Measurements from ENCODE around the gene UGT3A2.
A peak's percentile ranks its signal among the peaks of the same experiment; 100 is the strongest.

The UGT3A2 gene

GRCh38 chr5:36066540-36067210 is at the start of gene UGT3A2:
Gene UGT3A2 (minus strand): TSS chr5:36066882. CDS start chr5:36066789, 93 bp downstream.
- DNase-seq (ENCODE audit: low spot score): no peak

GRCh38 chr5:36111238-36111637 is 44.6 kb upstream of the UGT3A2 start:
- no peak for DNase-seq (ENCODE audit: low spot score)

GRCh38 chr5:36108758-36109460 is 42.2 kb upstream of the UGT3A2 start:
- no peak for DNase-seq (ENCODE audit: low spot score)

GRCh38 chr5:36105819-36106218 is 39.1 kb upstream of the UGT3A2 start:
- no peak for DNase-seq (ENCODE audit: low spot score)

GRCh38 chr5:36099748-36100147 is 33.1 kb upstream of the UGT3A2 start:
- no peak for DNase-seq (ENCODE audit: low spot score)

DNA sequence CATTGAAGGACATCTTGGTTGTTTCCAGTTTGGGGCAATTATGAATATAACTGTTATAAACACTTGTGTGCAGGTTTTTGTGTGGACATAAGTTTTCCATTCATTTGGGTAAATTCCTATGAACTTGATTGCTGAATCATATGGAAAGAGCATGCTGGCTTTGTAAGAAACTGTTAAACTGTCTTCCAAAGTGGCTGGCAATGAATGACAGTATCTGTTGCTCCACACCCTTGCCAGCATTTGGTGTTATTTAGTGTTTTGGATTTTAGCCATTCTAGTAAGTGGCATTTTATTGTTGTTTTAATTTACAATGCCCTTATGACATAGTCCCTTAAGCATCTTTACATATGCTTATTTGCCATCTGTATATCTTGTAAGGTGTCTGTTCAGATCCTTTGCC is 29.8 kb upstream of the UGT3A2 start:
- DNase-seq (ENCODE audit: low spot score): no peak

DNA sequence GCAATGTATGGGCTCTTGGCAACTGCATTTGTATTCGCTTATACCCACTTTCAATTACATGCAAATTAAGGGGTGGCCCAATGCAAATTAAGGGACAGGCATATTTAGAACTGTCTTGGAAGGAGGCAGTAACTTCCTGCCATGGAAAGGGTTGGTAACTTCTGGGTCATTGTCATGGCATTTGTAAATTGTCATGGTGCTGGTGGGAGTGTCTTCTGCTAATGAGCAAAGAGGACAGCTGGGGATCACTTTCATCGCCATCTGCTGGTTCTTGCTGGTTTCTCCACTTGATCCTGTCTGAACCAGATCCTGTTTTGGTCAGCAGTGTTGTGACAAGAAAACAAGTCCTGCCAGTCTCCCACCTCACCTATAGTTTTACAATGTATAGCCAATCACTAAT is 23.3 kb upstream of the UGT3A2 start:
- no peak for DNase-seq (ENCODE audit: low spot score)

- DNase-seq (ENCODE audit: low spot score): peak; percentile 74
Measured at GRCh38 chr5:36079200-36079781, 12.6 kb upstream of the UGT3A2 start.

GRCh38 chr5:36078430-36078829 is 11.7 kb upstream of the UGT3A2 start:
- no peak for DNase-seq (ENCODE audit: low spot score)

DNA sequence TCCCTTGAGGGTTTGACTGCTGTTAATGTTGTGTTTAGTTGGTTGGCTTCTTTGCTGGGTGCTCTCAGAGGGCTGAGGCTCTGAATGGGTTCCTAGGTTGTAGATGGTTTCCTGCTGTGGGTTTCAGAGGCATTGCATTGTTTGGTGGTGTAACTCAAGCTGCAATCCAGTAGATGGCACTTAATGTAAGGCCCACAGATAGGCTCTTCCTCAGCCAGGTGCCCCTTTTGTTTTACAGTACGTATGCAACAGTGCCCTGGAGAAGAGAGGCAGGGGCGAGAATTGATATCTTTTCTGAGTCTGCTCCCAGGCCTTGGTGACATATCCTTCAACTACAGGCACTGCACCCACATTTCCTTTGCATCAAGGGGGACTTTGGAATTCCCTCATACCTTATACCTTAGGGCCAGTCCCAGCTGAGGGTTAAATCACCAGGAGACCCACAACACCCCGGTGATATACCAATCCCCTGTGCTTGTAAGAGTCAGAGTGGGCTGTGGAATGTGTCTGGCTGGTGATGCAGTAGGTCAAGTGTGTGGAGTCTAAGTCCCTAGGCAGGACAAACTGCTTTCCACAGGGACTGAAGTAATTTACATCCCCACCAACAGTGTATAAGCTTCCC is 7.0 kb upstream of the UGT3A2 start:
- DNase-seq (ENCODE audit: low spot score): peak; percentile 27

GRCh38 chr5:36070687-36071571 is 4.2 kb upstream of the UGT3A2 start:
- no peak for DNase-seq (ENCODE audit: low spot score)

DNA sequence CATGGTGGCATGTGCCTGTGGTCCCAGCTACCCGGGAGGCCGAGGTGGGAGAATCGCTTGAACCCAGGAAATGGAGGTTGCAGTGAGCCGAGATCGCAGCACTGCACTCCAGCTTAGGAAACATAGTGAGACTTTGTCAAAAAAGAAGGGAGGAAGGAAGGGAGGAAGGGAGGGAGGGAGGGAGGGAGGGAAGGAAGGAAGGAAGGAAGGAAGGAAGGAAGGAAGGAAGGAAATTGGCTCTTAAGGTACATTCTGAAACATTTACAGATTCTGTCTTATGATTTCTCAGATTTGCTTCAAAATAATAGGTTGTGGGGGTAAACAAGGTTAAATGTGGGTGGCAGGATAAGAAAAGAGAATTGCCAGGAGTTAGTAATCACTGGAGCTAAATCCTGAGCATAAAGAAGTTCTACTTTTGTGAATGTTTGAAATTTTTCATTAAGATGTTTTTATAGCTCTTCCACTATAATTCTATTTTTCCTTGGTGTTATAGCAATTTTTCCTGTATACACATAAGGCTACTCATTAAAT is 2.1 kb upstream of the UGT3A2 start:
- DNase-seq (ENCODE audit: low spot score): no peak

GRCh38 chr5:36066001-36066539 is 612 bp downstream of the UGT3A2 start:
- no peak for DNase-seq (ENCODE audit: low spot score)

GRCh38 chr5:36060420-36060887 is 6.2 kb downstream of the UGT3A2 start:
- DNase-seq (ENCODE audit: low spot score): peak; percentile 35

DNA sequence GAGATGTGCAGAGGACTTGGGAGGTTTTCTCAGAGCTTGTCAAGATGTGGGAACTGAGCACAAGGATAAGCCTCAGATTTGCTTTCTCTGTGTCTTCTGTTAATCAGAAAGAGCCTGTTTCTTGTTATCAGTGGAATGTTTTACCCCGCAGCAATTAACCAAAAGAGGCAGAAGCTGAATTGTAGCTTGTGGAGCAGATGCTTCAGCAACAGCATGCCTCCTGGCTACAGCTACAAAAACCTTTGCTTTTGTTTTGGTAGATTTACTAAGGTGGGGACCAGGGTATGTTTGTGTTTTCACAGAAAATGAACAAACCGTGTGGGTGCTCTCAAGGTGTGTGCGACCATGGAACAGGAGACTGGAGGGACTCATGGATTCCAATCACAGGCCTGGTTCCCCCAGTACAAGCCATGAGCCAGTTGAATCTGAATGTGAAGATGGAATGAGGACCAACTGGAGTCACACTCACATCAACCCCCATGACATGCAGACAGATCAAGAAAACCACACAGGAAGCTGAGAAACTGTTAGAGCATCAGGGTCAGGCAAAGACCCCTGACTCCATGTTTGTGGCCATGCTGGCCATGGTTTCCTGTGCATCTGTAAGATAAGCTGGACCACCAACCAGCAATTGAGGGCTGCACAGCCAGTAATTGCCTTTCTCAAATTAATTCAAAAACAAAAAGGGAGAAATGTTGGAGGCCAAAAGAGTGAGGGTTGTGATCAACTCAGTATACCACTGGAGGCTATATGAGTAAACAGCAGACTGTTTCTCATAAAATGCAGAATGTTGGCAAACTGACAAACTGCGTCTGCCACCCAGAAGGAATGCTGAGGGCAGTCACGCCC is 6.9 kb downstream of the UGT3A2 start:
- no peak for DNase-seq (ENCODE audit: low spot score)

DNA sequence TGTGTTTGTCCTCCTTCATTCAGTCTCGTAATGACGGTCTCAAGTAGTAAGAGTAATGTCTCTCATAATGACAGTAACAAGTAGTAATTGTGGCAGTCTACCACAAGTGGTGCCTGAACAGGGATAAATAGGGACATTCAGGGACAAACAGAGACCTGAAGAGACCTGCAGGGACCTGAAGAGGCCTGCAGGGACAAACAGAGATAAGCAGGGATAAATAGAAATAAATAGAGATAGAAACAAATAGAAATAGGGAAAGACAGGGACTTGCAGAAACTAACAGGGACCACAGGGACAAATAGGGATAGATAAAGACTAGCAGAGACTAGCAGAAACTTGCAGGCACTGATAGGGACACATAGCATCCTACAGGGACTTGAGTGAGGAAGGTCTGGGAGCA is 7.9 kb downstream of the UGT3A2 start:
- DNase-seq (ENCODE audit: low spot score): no peak

GRCh38 chr5:36057386-36057785 is 9.3 kb downstream of the UGT3A2 start:
- no peak for DNase-seq (ENCODE audit: low spot score)

DNA sequence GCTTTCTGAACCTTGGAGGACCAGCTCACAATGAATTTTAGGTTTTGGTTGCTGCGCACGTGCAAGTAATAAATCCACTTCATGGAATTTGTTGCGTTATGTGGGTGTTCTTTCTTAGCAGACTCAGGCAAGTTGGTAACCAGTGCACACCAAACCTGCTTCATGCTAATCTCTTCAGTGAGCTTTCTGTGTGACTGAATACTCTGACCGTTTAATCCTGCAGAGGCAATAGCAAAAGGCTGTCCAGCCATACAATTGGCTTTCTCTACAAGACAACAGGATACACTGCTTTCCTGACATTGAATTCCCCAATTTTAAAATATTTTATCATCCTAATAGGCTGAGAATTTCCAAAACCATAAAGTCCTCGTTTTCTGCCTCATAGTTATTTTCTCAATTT is 10.3 kb downstream of the UGT3A2 start:
- no peak for DNase-seq (ENCODE audit: low spot score)

DNA sequence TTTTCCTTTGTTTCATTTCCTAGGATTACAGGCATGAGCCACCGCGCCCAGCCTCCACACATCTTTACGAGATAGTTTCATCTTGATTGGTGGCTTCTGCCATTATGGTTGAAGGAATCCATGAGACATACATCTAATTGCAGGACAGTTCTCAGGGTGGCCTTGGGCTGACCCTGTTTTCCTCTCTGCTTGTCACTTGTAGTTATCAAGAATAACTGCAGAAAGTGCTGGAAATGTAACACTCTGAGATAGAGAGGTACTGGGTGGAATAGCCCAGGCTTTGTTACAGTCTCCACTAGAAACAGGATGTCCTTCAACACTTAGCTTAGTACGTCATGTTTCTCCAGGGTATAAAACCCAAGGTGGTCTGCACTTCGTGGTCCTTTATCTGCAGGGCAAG is 10.7 kb downstream of the UGT3A2 start:
- no peak for DNase-seq (ENCODE audit: low spot score)

DNA sequence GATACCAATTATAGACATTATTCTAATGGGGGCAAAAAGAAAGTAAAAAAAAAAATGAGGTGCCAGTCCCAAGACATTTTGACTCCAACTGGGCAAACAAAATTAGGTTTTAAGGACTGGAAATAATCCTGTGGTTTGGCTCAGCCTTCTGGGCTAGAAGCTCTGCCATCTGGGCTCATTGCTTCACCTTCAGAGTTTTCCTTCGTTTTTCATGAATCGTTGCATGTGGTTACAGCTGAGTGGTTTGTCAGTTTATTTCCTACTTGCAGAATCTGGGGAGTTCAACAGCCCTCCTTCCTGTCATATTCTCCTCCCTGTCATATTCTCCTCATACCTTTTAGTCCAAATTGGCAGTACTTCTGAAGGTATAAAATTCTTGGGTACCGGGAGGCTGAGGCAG is 12.0 kb downstream of the UGT3A2 start:
- no peak for DNase-seq (ENCODE audit: low spot score)
